HepG2 (cell line): Measurements from ENCODE around the gene TBC1D5. TPM values are rescaled to one million over a fixed set of nuclear protein-coding genes. Genes with fewer than 3 reads are reported as not detected.

Experiments used
- ATAC-seq: fragments of 200-7000 bp; cut with Tn5 transposase; 3 replicates; pipeline ENCODE4 v1.9.1; 2020; ENCODE audit warnings: mild to moderate bottlenecking, moderate library complexity
- BruUV-seq: library from RNA; stranded (reverse); fragments of 400-500 nt; replicated peaks from 2 replicates; lab custom pipeline; 2021; lab: Mats Ljungman, UMichigan
- CTCF ChIA-PET: fragments of 300-600 bp; formaldehyde crosslinking; extraction: SDS; loops from one replicate; lab custom pipeline; 2021; ENCODE audit warnings: low total read pairs, inconsistent platforms, low intra/inter-chr PET ratio; lab: Yijun Ruan, JAX
- POLR2A ChIA-PET: fragments of 350-600 bp; sonication (Branson Sonifier 250); formaldehyde crosslinking; loops from one replicate; lab custom pipeline; 2020; ENCODE audit warnings: antibody characterized with exemption, inconsistent platforms; lab: Yijun Ruan, JAX
- DNase-seq: peaks from one replicate; pipeline ENCODE4 v3.0.0-alpha.2; 2015; ENCODE audit warnings: low spot score
- FAIRE-seq: peaks from 3 replicates; lab custom pipeline; 2011; peaks lifted over from hg19 to GRCh38; lab: Jason Lieb, UNC
- H2AFZ ChIP-seq: one replicate; pipeline ENCODE4 v1.6.1; 2011; ENCODE audit warnings: low read length, inconsistent platforms
- H3K27ac ChIP-seq: fragments of 300-600 bp; 3 replicates; pipeline ENCODE4 v1.8.0; 2011; ENCODE audit warnings: mixed run types, mild to moderate bottlenecking, mixed read lengths, low read length, inconsistent platforms; ENCODE audit not compliant: insufficient read depth; ENCODE audit errors: extremely low read length
- H3K27me3 ChIP-seq, 2 experiments: fragments of 200-600 bp in 1 of 2; 2 replicates in 1 of 2; 3 replicates in 1 of 2; pipeline versions ENCODE4 v1.6.0 to v1.8.0; 2011; ENCODE audit warnings: low read length in 2 of 2, mild to moderate bottlenecking in 2 of 2, moderate library complexity in 2 of 2, inconsistent platforms in 1 of 2; ENCODE audit not compliant: insufficient read depth in 2 of 2, control insufficient read depth in 1 of 2
- H3K36me3 ChIP-seq, 2 experiments: fragments of 200-600 bp in 1 of 2; replicated peaks in 1 of 2; 2 replicates in 1 of 2; 3 replicates in 1 of 2; pipeline versions ENCODE4 v1.5.1 to v1.8.0; 2011; ENCODE audit warnings: low read length in 2 of 2, inconsistent platforms in 1 of 2; ENCODE audit not compliant: insufficient read depth in 2 of 2, control insufficient read depth in 1 of 2
- H3K4me1 ChIP-seq: 2 replicates; pipeline ENCODE4 v1.5.1; 2012; ENCODE audit warnings: low read length, inconsistent platforms; ENCODE audit not compliant: insufficient read depth
- H3K4me2 ChIP-seq: 2 replicates; pipeline ENCODE4 v1.6.0; 2011; ENCODE audit warnings: low read depth, low read length, inconsistent platforms
- H3K4me3 ChIP-seq, 3 experiments: fragments of 200-600 bp in 1 of 3; sonication (generic), shearing (Covaris generic) in 1 of 3; replicated peaks in 1 of 3; 2 replicates each; pipeline ENCODE4 v1.5.1; 2011 to 2016; ENCODE audit warnings: low read length in 3 of 3, inconsistent platforms in 2 of 3, low read depth in 2 of 3, mild to moderate bottlenecking in 2 of 3, control low read depth in 1 of 3, mixed read lengths in 1 of 3; ENCODE audit not compliant: insufficient read depth in 1 of 3
- H3K79me2 ChIP-seq: one replicate; pipeline ENCODE4 v1.6.1; 2011; ENCODE audit warnings: low read length, inconsistent platforms; ENCODE audit not compliant: insufficient read depth
- H3K9ac ChIP-seq: 2 replicates; pipeline ENCODE4 v1.6.0; 2011; ENCODE audit warnings: mild to moderate bottlenecking, low read depth, low read length, inconsistent platforms; ENCODE audit not compliant: insufficient read depth
- H3K9me3 ChIP-seq: 2 replicates; pipeline ENCODE4 v1.5.1; 2012; ENCODE audit warnings: mild to moderate bottlenecking, low read length
- H4K20me1 ChIP-seq: 2 replicates; pipeline ENCODE4 v1.6.0; 2011; ENCODE audit warnings: inconsistent platforms, mild to moderate bottlenecking, low read length, moderate library complexity; ENCODE audit not compliant: insufficient read depth
- CAMTA2 ChIP-seq: sonication (generic); formaldehyde crosslinking; IDR thresholded peaks from 2 replicates; pipeline ENCODE4 v1.4.0; 2020; ENCODE audit warnings: mild to moderate bottlenecking, missing genetic modification reagents, borderline replicate concordance
- PAX8 ChIP-seq: sonication (generic); formaldehyde crosslinking; IDR thresholded peaks from 2 replicates; pipeline ENCODE4 v1.8.0; 2022; ENCODE audit warnings: mild to moderate bottlenecking, missing genetic modification reagents, borderline replicate concordance
- RFXANK ChIP-seq: IDR thresholded peaks from 2 replicates; pipeline ENCODE4 v1.6.1; 2016
- THYN1 ChIP-seq: sonication (generic); formaldehyde crosslinking; IDR thresholded peaks from 2 replicates; pipeline ENCODE4 v1.8.1; 2023; ENCODE audit warnings: low read depth, mild to moderate bottlenecking, moderate library complexity, missing genetic modification reagents, borderline replicate concordance
- USF2 ChIP-seq, 2 experiments: sonication (generic) in 1 of 2; formaldehyde crosslinking in 1 of 2; IDR thresholded peaks; 2 replicates each; pipeline versions ENCODE4 v1.5.1 to v1.6.1; 2011 to 2020; ENCODE audit warnings: borderline replicate concordance in 1 of 2, low read depth in 1 of 2, low read length in 1 of 2, mild to moderate bottlenecking in 1 of 2, missing genetic modification reagents in 1 of 2, moderate library complexity in 1 of 2
- ZNF256 ChIP-seq: sonication (generic); formaldehyde crosslinking; conservative IDR thresholded peaks from 2 replicates; pipeline ENCODE4 v1.4.0; 2020; ENCODE audit warnings: missing genetic modification reagents
- ZNF296 ChIP-seq: sonication (generic); formaldehyde crosslinking; conservative IDR thresholded peaks from 2 replicates; pipeline ENCODE4 v1.5.0; 2020; ENCODE audit warnings: mild to moderate bottlenecking, missing genetic modification reagents
- ZNF329 ChIP-seq: sonication (generic); formaldehyde crosslinking; IDR thresholded peaks from 2 replicates; pipeline ENCODE4 v1.9.0; 2021; ENCODE audit warnings: low read depth, mild to moderate bottlenecking, missing genetic modification reagents
- ZNF337 ChIP-seq: sonication (generic); formaldehyde crosslinking; IDR thresholded peaks from 2 replicates; pipeline ENCODE4 v1.5.1; 2020; ENCODE audit warnings: missing genetic modification reagents, low read depth, mild to moderate bottlenecking, borderline replicate concordance
- ZNF572 ChIP-seq: sonication (generic); formaldehyde crosslinking; IDR thresholded peaks from 2 replicates; pipeline ENCODE4 v1.5.1; 2020; ENCODE audit warnings: mild to moderate bottlenecking, missing genetic modification reagents
- ZNF598 ChIP-seq: sonication (generic); formaldehyde crosslinking; IDR thresholded peaks from 2 replicates; pipeline ENCODE4 v1.5.1; 2020; ENCODE audit warnings: mild to moderate bottlenecking, missing genetic modification reagents, borderline replicate concordance
- ZXDC ChIP-seq: sonication (generic); formaldehyde crosslinking; IDR thresholded peaks from 2 replicates; pipeline ENCODE4 v1.5.0; 2020; ENCODE audit warnings: mild to moderate bottlenecking, missing genetic modification reagents
- whole genome bisulfite sequencing: methylation state at CpG from one replicate; pipeline ENCODE4 v1.1.6; 2017; ENCODE audit warnings: low lambda C conversion rate; 5-methylcytosine and 5-hydroxymethylcytosine counted together
- in situ Hi-C: cut with HindIII; loops from 2 replicates; pipeline ENCODE4 v1.10.0; 2017; ENCODE audit warnings: low pct_unique_long_range_greater_than_20kb; ENCODE audit not compliant: extremely low pct_ligation_motif_present
- intact Hi-C: fragments of 100-400 bp; cut with micrococcal nuclease; formaldehyde crosslinking; loops from one replicate; pipeline ENCODE4 v1.10.0; 2022; ENCODE audit not compliant: unreplicated experiment
- polyA plus RNA-seq, 8 experiments: library from polyadenylated mRNA; depleted of rRNA in 3 of 8; stranded (reverse) in 7 of 8; unstranded in 1 of 8; fragments of >200 nt; fragmentation: Illumina TruSeq in 4 of 8; extraction: Trizol in 4 of 8; gene quantifications; 2 replicates each; pipeline versions ENCODE4 v1.2.1 to v1.2.3, GENCODE V29; 2011 to 2016; ENCODE audit warnings: low read depth in 4 of 8, missing spikeins in 1 of 8, mixed read lengths in 1 of 8; ENCODE audit not compliant: insufficient read depth in 1 of 8
- total RNA-seq, 5 experiments: library from RNA; depleted of rRNA; stranded (reverse); fragments of >200 nt; fragmentation: Illumina TruSeq; extraction: Trizol; gene quantifications; 2 replicates each; pipeline ENCODE4 v1.2.3, GENCODE V29; 2016; ENCODE audit warnings: low read depth in 1 of 5

The TBC1D5 gene
- total and polyA plus RNA-seq, 2 of the 13 experiments (the other 11 are each of a cell fraction or from before 2014, with no cell fraction given) = 19.2 to 33.3 TPM

- no peak overlapping the region for H3K27ac ChIP-seq
- no peak overlapping the region for H2AFZ ChIP-seq
- CTCF ChIA-PET = no interaction called here
- H3K4me2 ChIP-seq = no peak overlapping the region
- in situ Hi-C loops (no loop called here), intact Hi-C loops (no loop called here)
- no peaks in the 10 kb centered on the region for H3K79me2 ChIP-seq
- no peaks in the 10 kb centered on the region for H3K27me3 ChIP-seq
- H4K20me1 ChIP-seq = no peaks in the 10 kb centered on the region
- ATAC-seq = no peak
- H3K36me3 ChIP-seq = peaks cover 7 to 10% of the 10 kb centered on the region in 2 experiments; a peak in 4 of 5 replicates
- no peak overlapping the region for H3K9ac ChIP-seq
- POLR2A ChIA-PET = no interaction called here
- 91% methylated on average over 2 of the region's 2 CpGs for WGBS
- BruUV-seq = TSS peak; percentile 25
- no peak for DNase-seq
- FAIRE-seq = no peak
- TF ChIP-seq USF2 (IDR thresholded peaks at IDR 0.05; ENCODE audit: low read depth, low read length) (no peak), USF2 (CRISPR knock-in tag; IDR thresholded peaks at IDR 0.05; ENCODE audit: borderline replicate concordance) (no peak), ZNF572 (CRISPR knock-in tag) (no peak), ZNF256 (CRISPR knock-in tag) (no peak), ZNF337 (CRISPR knock-in tag) (no peak), CAMTA2 (no peak), THYN1 (CRISPR knock-in tag) (no peak), RFXANK (CRISPR knock-in tag) (no peak), ZNF329 (CRISPR knock-in tag) (no peak), ZXDC (no peak), PAX8 (CRISPR knock-in tag) (no peak), ZNF598 (CRISPR knock-in tag) (no peak), ZNF296 (CRISPR knock-in tag) (no peak)
- H3K9me3 ChIP-seq = no peaks in the 10 kb centered on the region; the same call in 1 of the 2 replicates
- H3K4me3 ChIP-seq = no peak overlapping the region
- no peaks in the 10 kb centered on the region for H3K4me1 ChIP-seq
Observed at GRCh38 chr3:17157713-17158112, 584.7 kb downstream of the TBC1D5 start.
